OCI-LY3 (cell line): ENCODE data around the gene MBP.

Source experiments
- CTCF ChIP-seq: fragments of 200-600, 300-600 bp; sonication (generic); IDR thresholded peaks from 2 replicates; pipeline ENCODE4 v1.5.1; 2014; ENCODE audit warnings: antibody characterized with exemption, low read length, low read depth
- EZH2phosphoT487 ChIP-seq: fragments of 200-600 bp; shearing (Covaris generic); IDR thresholded peaks from 2 replicates; pipeline ENCODE4 v1.6.1; 2018; ENCODE audit warnings: antibody characterized with exemption, mixed run types, low read depth

- no peak for TF ChIP-seq CTCF
- no peak for TF ChIP-seq EZH2phosphoT487
Observed at GRCh38 chr18:77046994-77047393, 85.6 kb downstream of the MBP start.
